Brain microvascular endothelial cell (primary cell): ENCODE results near the gene RYK.

Experiments used
- DNase-seq: peaks from one replicate; pipeline ENCODE4 v3.0.0-alpha.2; 2020
- H3K27ac ChIP-seq: fragments of 250-450 bp; sonication (Bioruptor Pico); 2 replicates; pipeline ENCODE4 v1.5.1; 2020; ENCODE audit warnings: mild to moderate bottlenecking, moderate library complexity
- H3K27me3 ChIP-seq: fragments of 250-450 bp; sonication (Bioruptor Pico); replicated peaks from 2 replicates; pipeline ENCODE4 v1.5.1; 2020; ENCODE audit warnings: mild to moderate bottlenecking
- H3K36me3 ChIP-seq: fragments of 250-450 bp; sonication (Bioruptor Pico); replicated peaks from 2 replicates; pipeline ENCODE4 v1.5.1; 2020; ENCODE audit warnings: mild to moderate bottlenecking
- H3K4me3 ChIP-seq: 2 replicates; pipeline ENCODE4 v1.5.1; 2011; ENCODE audit warnings: low read depth, mild to moderate bottlenecking, control low read depth, low read length, moderate library complexity
- in situ Hi-C: cut with HindIII; loops from 2 replicates; pipeline ENCODE4 v1.10.0; 2017; ENCODE audit warnings: low sequenced_read_pairs, low pct_ligation_motif_present
- TF ChIP-seq, protein P1 (sequence below): IDR thresholded peaks from 2 replicates; pipeline ENCODE4 v1.5.1; 2011; ENCODE audit warnings: low read depth, mild to moderate bottlenecking, moderate library complexity, low read length, control low read depth, inconsistent platforms; ENCODE audit errors: missing control alignments

Gene RYK

GRCh38 chr3:134194247-134194646, 56.4 kb downstream of the RYK start:
- Histone ChIP-seq H3K27me3 (no peaks in the 10 kb centered on the region), H3K36me3 (peaks cover 10% of the 10 kb centered on the region), H3K27ac (no peak overlapping the region), H3K4me3 (no peak overlapping the region)
- in situ Hi-C loops: no loop called here
- no peak for DNase-seq
- TF ChIP-seq, protein P1, sequence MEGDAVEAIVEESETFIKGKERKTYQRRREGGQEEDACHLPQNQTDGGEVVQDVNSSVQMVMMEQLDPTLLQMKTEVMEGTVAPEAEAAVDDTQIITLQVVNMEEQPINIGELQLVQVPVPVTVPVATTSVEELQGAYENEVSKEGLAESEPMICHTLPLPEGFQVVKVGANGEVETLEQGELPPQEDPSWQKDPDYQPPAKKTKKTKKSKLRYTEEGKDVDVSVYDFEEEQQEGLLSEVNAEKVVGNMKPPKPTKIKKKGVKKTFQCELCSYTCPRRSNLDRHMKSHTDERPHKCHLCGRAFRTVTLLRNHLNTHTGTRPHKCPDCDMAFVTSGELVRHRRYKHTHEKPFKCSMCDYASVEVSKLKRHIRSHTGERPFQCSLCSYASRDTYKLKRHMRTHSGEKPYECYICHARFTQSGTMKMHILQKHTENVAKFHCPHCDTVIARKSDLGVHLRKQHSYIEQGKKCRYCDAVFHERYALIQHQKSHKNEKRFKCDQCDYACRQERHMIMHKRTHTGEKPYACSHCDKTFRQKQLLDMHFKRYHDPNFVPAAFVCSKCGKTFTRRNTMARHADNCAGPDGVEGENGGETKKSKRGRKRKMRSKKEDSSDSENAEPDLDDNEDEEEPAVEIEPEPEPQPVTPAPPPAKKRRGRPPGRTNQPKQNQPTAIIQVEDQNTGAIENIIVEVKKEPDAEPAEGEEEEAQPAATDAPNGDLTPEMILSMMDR: no peak

DNA sequence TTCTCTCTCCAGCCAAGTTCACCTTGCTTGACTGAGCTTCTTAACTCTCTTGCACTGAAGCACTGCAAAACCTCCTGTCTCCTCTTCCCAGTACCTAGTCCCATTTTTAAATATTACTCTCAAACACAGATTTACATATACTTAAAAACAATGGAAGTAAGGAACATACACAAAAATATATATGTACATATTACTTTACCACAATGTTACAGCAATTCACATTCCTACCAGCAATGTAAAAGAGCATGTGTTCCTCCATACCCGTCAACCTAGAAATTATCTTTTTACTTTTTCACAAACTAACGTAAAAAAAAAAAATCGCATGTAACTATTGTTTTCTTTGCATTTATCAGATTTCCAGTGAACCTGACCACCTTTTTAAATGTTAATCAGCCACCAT, 60.4 kb downstream of the RYK start:
- in situ Hi-C loops: no loop called here
- TF ChIP-seq, protein P1: no peak
- Histone ChIP-seq H3K4me3 (no peak overlapping the region), H3K27ac (no peak overlapping the region), H3K27me3 (no peaks in the 10 kb centered on the region), H3K36me3 (peaks cover 2% of the 10 kb centered on the region)
- DNase-seq: no peak

DNA sequence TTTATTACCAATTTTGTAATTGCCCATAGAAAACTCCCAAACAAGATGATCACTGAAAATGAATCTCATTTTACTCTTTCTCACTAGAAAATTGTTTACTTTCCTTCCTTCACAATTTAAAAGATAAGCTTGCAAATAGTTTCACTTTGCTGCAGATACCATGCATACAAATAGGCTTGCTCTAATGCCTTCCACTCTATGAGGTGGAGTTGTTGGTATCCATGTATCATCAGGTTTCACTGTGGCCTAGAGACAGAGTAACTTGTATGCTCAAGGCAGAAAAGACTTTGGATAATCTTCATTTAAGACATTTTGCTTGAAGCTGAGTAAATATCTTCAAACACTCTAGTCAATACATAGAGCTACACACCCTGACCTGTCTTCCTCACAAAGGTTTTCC, 60.8 kb downstream of the RYK start:
- DNase-seq: no peak
- Histone ChIP-seq H3K4me3 (no peak overlapping the region), H3K27me3 (no peaks in the 10 kb centered on the region), H3K36me3 (peaks cover 2% of the 10 kb centered on the region), H3K27ac (no peak overlapping the region)
- in situ Hi-C loops: no loop called here
- TF ChIP-seq, protein P1: no peak

- no peaks in the 10 kb centered on the region for H3K27me3 ChIP-seq
- TF ChIP-seq, protein P1: no peak
- in situ Hi-C loops: no loop called here
- no peak overlapping the region for H3K4me3 ChIP-seq
- no peak for DNase-seq
- no peak overlapping the region for H3K27ac ChIP-seq
- H3K36me3 ChIP-seq: peaks cover 5% of the 10 kb centered on the region
These were observed 64.3 kb downstream of the RYK start for GRCh38 chr3:134186391-134186790.

DNA sequence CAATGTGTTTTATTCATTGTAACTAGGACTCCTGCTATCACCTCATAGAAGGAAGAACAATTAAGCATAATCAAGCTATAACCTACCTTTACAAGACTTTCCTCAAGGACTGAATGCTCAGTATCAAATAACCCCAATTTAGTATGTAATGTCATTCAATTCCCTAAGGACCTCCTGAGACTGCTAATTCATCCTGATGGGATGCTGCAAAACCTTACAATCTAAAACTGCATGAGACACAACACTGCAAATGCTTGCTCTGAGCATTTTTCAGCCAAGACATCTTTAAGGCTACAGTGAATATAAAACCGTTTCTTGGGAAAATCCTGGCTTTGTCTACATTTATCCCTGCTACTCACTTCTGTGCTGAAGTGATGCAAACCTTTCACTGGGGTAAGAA, 69.9 kb downstream of the RYK start:
- peaks cover 4% of the 10 kb centered on the region for H3K36me3 ChIP-seq
- H3K27ac ChIP-seq: no peak overlapping the region
- H3K4me3 ChIP-seq: no peak overlapping the region
- no peak for DNase-seq
- in situ Hi-C loops: no loop called here
- TF ChIP-seq, protein P1: no peak
- H3K27me3 ChIP-seq: no peaks in the 10 kb centered on the region

GRCh38 chr3:134179508-134179907, 71.2 kb downstream of the RYK start:
- H3K36me3 ChIP-seq: peaks cover 10% of the 10 kb centered on the region
- no peak overlapping the region for H3K27ac ChIP-seq
- no peak overlapping the region for H3K4me3 ChIP-seq
- in situ Hi-C loops: no loop called here
- no peaks in the 10 kb centered on the region for H3K27me3 ChIP-seq
- TF ChIP-seq, protein P1: no peak
- DNase-seq: no peak
